GM23338 (cell line): ENCODE measurements around the gene CPNE2. TPM values are rescaled to one million over a fixed set of nuclear protein-coding genes. Genes with fewer than 3 reads are reported as not detected.

ENCODE experiments used
- ATAC-seq: fragments of 200-7000 bp; cut with Tn5 transposase; 3 replicates; pipeline ENCODE4 v1.9.1; 2020
- DNase-seq: peaks from one replicate; pipeline ENCODE4 v3.0.0-alpha.2; 2015; ENCODE audit warnings: low spot score
- H2AFZ ChIP-seq: fragments of 200-600 bp; sonication (generic); 2 replicates; pipeline ENCODE4 v1.8.0; 2016; ENCODE audit warnings: antibody characterized with exemption, mild to moderate bottlenecking, moderate library complexity
- H3F3A ChIP-seq: fragments of 200-600 bp; sonication (generic); replicated peaks from 2 replicates; pipeline ENCODE4 v1.8.0; 2017; ENCODE audit warnings: antibody characterized with exemption, mixed run types, low read depth
- H3K27ac ChIP-seq: fragments of 200-600 bp; sonication (generic); 2 replicates; pipeline ENCODE4 v1.6.1; 2016; ENCODE audit warnings: low read depth
- H3K27me3 ChIP-seq: fragments of 200-600 bp; sonication (generic); 2 replicates; pipeline ENCODE4 v1.8.0; 2016; ENCODE audit warnings: mild to moderate bottlenecking, mixed run types, moderate library complexity; ENCODE audit not compliant: insufficient read depth
- H3K36me3 ChIP-seq: fragments of 200-600 bp; sonication (generic); 2 replicates; pipeline ENCODE4 v1.8.0; 2016; ENCODE audit warnings: mild to moderate bottlenecking; ENCODE audit not compliant: insufficient read depth
- H3K4me1 ChIP-seq: fragments of 200-600 bp; sonication (generic); 2 replicates; pipeline ENCODE4 v1.8.0; 2016; ENCODE audit warnings: mild to moderate bottlenecking, moderate library complexity; ENCODE audit not compliant: insufficient read depth
- H3K4me2 ChIP-seq: fragments of 200-600 bp; sonication (generic); 2 replicates; pipeline ENCODE4 v1.7.1; 2017; ENCODE audit warnings: mixed run types
- H3K4me3 ChIP-seq: fragments of 200-600 bp; sonication (generic); 2 replicates; pipeline ENCODE4 v1.6.1; 2016; ENCODE audit warnings: mixed run types
- H3K79me2 ChIP-seq: fragments of 200-600 bp; sonication (generic); replicated peaks from 2 replicates; pipeline ENCODE4 v1.8.0; 2017; ENCODE audit warnings: mild to moderate bottlenecking; ENCODE audit not compliant: insufficient read depth
- H3K9me2 ChIP-seq: fragments of 200-600 bp; sonication (generic); 2 replicates; pipeline ENCODE4 v1.8.0; 2017; ENCODE audit not compliant: insufficient read depth
- H4K20me1 ChIP-seq: fragments of 200-600 bp; sonication (generic); replicated peaks from 2 replicates; pipeline ENCODE4 v1.8.0; 2017; ENCODE audit warnings: mild to moderate bottlenecking; ENCODE audit not compliant: insufficient read depth
- H3K27ac Mint-ChIP-seq: 2 replicates; pipeline ENCODE4 v1.8.0; 2020; ENCODE audit warnings: inconsistent platforms, mild to moderate bottlenecking, moderate library complexity, mixed read lengths
- H3K27me3 Mint-ChIP-seq: 3 replicates; pipeline ENCODE4 v1.8.0; 2022; ENCODE audit warnings: low read depth, mild to moderate bottlenecking, moderate library complexity, mixed read lengths, inconsistent platforms; ENCODE audit not compliant: insufficient read depth, poor library complexity
- H3K36me3 Mint-ChIP-seq: 3 replicates; pipeline ENCODE4 v1.8.0; 2021; ENCODE audit warnings: low read depth, mild to moderate bottlenecking, inconsistent platforms, moderate library complexity, mixed read lengths
- H3K4me1 Mint-ChIP-seq: 3 replicates; pipeline ENCODE4 v1.8.0; 2020; ENCODE audit warnings: mild to moderate bottlenecking, inconsistent platforms, mixed read lengths
- H3K4me3 Mint-ChIP-seq: 3 replicates; pipeline ENCODE4 v1.8.0; 2021; ENCODE audit warnings: moderate library complexity, mild to moderate bottlenecking, inconsistent platforms, mixed read lengths
- H3K9me3 Mint-ChIP-seq: 3 replicates; pipeline ENCODE4 v1.8.0; 2020; ENCODE audit warnings: moderate library complexity, mild to moderate bottlenecking, inconsistent platforms, mixed read lengths
- CREB1 ChIP-seq: fragments of 250-450 bp; sonication (Bioruptor Pico); IDR thresholded peaks from 2 replicates; pipeline ENCODE4 v1.5.0; 2020; ENCODE audit warnings: low read depth, mild to moderate bottlenecking, moderate library complexity
- EZH2 ChIP-seq: fragments of 200-600 bp; sonication (generic); IDR thresholded peaks from one replicate; pipeline ENCODE4 v1.8.0; 2017; ENCODE audit warnings: antibody characterized with exemption, mild to moderate bottlenecking, low read depth; ENCODE audit not compliant: unreplicated experiment
- EZH2phosphoT487 ChIP-seq: fragments of 200-600 bp; sonication (generic); IDR thresholded peaks from one replicate; pipeline ENCODE4 v1.8.1; 2018; ENCODE audit warnings: antibody characterized with exemption; ENCODE audit not compliant: unreplicated experiment
- JUNB ChIP-seq: IDR thresholded peaks from one replicate; pipeline ENCODE4 v1.6.1; 2016; ENCODE audit warnings: antibody characterized with exemption; ENCODE audit not compliant: unreplicated experiment
- NANOG ChIP-seq: IDR thresholded peaks from 2 replicates; pipeline ENCODE4 v1.6.1; 2016; ENCODE audit warnings: antibody characterized with exemption, borderline replicate concordance
- POLR2AphosphoS5 ChIP-seq: IDR thresholded peaks from 2 replicates; pipeline ENCODE4 v1.6.1; 2016; ENCODE audit warnings: antibody characterized with exemption, low read depth
- STAT1 ChIP-seq: IDR thresholded peaks from one replicate; pipeline ENCODE4 v1.6.1; 2016; ENCODE audit warnings: antibody characterized with exemption; ENCODE audit not compliant: unreplicated experiment
- ZNF114 ChIP-seq: fragments of 250-450 bp; sonication (Bioruptor Pico); IDR thresholded peaks from 2 replicates; pipeline ENCODE4 v1.5.0; 2020; ENCODE audit warnings: mild to moderate bottlenecking, moderate library complexity
- ZNF331 ChIP-seq: fragments of 250-450 bp; sonication (Bioruptor Pico); IDR thresholded peaks from 2 replicates; pipeline ENCODE4 v1.5.0; 2020; ENCODE audit warnings: low read depth, mild to moderate bottlenecking, moderate library complexity
- polyA plus RNA-seq: library from polyadenylated mRNA; unstranded; fragments of >200 nt; fragmentation: Nextera tagmentation; extraction: Ambion mirVana; gene quantifications from 2 replicates; pipeline ENCODE4 v1.2.1, GENCODE V29; 2016
- total RNA-seq: library from RNA; depleted of rRNA; stranded (reverse); fragments of >200 nt; shearing (Covaris generic); gene quantifications from 2 replicates; pipeline ENCODE4 v1.2.3, GENCODE V29; 2014
- TF ChIP-seq, protein P1 (sequence below): fragments of 250-450 bp; sonication (Bioruptor Pico); IDR thresholded peaks from 2 replicates; pipeline ENCODE4 v1.5.0; 2020; ENCODE audit warnings: mild to moderate bottlenecking, moderate library complexity
- TF ChIP-seq, protein P2 (sequence below): IDR thresholded peaks from 2 replicates; pipeline ENCODE4 v1.6.1; 2016; ENCODE audit warnings: antibody characterized with exemption
- TF ChIP-seq, protein P3 (sequence below), 2 experiments: fragments of 200-600 bp in 1 of 2; sonication (generic) in 1 of 2; conservative IDR thresholded peaks; 2 replicates each; pipeline versions ENCODE4 v1.5.1 to v1.6.1; 2016 to 2017; ENCODE audit warnings: antibody characterized with exemption in 2 of 2, low read depth in 2 of 2, mild to moderate bottlenecking in 2 of 2, moderate library complexity in 1 of 2
- TF ChIP-seq, protein P4 (sequence below): IDR thresholded peaks from one replicate; pipeline ENCODE4 v1.6.1; 2018; ENCODE audit warnings: antibody characterized with exemption; ENCODE audit not compliant: unreplicated experiment

CPNE2 gene
- total and polyA plus RNA-seq, 2 experiments from 2014 or later = 7.1 to 11.3 TPM

DNA sequence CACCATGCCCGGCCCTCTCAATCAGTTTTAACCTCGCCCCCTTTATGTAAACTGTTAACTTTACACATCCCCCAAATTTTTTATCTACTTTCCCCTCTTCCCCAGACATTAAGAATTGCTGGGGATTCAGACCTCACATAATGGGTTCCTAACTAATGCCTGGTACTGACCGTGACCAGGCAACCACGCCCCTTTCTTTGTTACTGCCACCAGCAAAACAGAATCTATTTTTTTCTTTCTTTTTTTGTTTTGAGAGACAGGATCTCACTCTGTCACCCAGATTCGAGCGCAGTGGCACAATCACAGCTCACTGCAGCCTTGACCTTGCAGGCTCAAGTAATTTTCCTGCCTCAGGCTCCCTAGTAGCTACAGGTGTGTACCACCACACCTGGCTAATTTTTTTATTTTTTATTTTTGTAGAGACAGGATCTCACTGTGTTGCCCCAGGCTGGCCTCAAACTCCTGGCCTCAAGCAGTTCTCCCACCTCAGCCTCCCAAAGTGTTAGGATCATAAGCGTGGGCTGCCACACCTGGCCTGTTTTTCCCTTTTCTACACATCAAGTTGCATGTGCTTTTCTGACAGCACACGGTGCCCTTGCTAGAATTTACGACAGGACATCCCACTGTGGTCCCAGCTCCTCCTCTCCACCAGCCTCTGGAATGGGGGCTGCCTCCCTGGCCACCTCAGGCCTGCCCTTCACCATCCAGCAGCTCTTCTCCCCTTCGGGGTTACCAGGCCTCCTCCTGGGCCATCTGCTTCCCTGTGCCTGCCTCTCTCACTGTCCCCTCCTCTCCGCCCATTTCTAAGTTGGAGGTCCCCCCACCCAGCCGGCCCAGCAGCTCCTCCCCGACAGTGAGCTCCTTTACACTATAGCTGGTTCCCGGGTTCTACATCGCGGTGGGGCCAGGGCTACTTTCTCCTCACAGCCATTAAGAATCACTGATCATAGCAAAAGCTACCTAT lies 10.8 kb downstream of the CPNE2 start:
- H3K9me2 ChIP-seq = no peaks in the 10 kb centered on the region
- Mint-ChIP-seq H3K4me3 (no peak overlapping the region; the same call in 2 of the 3 replicates), H3K9me3 (no peaks in the 10 kb centered on the region), H3K27ac (no peak overlapping the region), H3K36me3 (no peaks in the 10 kb centered on the region), H3K4me1 (peaks cover 43% of the 10 kb centered on the region), H3K27me3 (peaks cover 1% of the 10 kb centered on the region)
- DNase-seq = peak; percentile 34
- no peaks in the 10 kb centered on the region for H3K36me3 ChIP-seq
- no peaks in the 10 kb centered on the region for H3F3A ChIP-seq
- H3K4me1 ChIP-seq = peaks cover 11% of the 10 kb centered on the region
- H3K27me3 ChIP-seq = no peaks in the 10 kb centered on the region
- TF ChIP-seq NANOG (no peak), ZNF114 (CRISPR knock-in tag) (no peak), ZNF331 (no peak), CREB1 (CRISPR knock-in tag) (no peak), POLR2AphosphoS5 (no peak), STAT1 (no peak), JUNB (no peak), EZH2phosphoT487 (no peak), EZH2 (no peak)
- TF ChIP-seq, protein P1, sequence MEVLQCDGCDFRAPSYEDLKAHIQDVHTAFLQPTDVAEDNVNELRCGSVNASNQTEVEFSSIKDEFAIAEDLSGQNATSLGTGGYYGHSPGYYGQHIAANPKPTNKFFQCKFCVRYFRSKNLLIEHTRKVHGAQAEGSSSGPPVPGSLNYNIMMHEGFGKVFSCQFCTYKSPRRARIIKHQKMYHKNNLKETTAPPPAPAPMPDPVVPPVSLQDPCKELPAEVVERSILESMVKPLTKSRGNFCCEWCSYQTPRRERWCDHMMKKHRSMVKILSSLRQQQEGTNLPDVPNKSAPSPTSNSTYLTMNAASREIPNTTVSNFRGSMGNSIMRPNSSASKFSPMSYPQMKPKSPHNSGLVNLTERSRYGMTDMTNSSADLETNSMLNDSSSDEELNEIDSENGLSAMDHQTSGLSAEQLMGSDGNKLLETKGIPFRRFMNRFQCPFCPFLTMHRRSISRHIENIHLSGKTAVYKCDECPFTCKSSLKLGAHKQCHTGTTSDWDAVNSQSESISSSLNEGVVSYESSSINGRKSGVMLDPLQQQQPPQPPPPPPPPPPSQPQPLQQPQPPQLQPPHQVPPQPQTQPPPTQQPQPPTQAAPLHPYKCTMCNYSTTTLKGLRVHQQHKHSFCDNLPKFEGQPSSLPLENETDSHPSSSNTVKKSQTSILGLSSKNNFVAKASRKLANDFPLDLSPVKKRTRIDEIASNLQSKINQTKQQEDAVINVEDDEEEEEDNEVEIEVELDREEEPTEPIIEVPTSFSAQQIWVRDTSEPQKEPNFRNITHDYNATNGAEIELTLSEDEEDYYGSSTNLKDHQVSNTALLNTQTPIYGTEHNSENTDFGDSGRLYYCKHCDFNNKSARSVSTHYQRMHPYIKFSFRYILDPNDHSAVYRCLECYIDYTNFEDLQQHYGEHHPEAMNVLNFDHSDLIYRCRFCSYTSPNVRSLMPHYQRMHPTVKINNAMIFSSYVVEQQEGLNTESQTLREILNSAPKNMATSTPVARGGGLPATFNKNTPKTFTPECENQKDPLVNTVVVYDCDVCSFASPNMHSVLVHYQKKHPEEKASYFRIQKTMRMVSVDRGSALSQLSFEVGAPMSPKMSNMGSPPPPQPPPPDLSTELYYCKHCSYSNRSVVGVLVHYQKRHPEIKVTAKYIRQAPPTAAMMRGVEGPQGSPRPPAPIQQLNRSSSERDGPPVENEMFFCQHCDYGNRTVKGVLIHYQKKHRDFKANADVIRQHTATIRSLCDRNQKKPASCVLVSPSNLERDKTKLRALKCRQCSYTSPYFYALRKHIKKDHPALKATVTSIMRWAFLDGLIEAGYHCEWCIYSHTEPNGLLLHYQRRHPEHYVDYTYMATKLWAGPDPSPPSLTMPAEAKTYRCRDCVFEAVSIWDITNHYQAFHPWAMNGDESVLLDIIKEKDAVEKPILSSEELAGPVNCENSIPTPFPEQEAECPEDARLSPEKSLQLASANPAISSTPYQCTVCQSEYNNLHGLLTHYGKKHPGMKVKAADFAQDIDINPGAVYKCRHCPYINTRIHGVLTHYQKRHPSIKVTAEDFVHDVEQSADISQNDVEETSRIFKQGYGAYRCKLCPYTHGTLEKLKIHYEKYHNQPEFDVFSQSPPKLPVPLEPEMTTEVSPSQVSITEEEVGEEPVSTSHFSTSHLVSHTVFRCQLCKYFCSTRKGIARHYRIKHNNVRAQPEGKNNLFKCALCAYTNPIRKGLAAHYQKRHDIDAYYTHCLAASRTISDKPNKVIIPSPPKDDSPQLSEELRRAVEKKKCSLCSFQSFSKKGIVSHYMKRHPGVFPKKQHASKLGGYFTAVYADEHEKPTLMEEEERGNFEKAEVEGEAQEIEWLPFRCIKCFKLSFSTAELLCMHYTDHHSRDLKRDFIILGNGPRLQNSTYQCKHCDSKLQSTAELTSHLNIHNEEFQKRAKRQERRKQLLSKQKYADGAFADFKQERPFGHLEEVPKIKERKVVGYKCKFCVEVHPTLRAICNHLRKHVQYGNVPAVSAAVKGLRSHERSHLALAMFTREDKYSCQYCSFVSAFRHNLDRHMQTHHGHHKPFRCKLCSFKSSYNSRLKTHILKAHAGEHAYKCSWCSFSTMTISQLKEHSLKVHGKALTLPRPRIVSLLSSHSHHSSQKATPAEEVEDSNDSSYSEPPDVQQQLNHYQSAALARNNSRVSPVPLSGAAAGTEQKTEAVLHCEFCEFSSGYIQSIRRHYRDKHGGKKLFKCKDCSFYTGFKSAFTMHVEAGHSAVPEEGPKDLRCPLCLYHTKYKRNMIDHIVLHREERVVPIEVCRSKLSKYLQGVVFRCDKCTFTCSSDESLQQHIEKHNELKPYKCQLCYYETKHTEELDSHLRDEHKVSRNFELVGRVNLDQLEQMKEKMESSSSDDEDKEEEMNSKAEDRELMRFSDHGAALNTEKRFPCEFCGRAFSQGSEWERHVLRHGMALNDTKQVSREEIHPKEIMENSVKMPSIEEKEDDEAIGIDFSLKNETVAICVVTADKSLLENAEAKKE (CRISPR knock-in tag) = no peak
- TF ChIP-seq, protein P2, sequence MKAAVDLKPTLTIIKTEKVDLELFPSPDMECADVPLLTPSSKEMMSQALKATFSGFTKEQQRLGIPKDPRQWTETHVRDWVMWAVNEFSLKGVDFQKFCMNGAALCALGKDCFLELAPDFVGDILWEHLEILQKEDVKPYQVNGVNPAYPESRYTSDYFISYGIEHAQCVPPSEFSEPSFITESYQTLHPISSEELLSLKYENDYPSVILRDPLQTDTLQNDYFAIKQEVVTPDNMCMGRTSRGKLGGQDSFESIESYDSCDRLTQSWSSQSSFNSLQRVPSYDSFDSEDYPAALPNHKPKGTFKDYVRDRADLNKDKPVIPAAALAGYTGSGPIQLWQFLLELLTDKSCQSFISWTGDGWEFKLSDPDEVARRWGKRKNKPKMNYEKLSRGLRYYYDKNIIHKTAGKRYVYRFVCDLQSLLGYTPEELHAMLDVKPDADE = no peak
- TF ChIP-seq, protein P3, sequence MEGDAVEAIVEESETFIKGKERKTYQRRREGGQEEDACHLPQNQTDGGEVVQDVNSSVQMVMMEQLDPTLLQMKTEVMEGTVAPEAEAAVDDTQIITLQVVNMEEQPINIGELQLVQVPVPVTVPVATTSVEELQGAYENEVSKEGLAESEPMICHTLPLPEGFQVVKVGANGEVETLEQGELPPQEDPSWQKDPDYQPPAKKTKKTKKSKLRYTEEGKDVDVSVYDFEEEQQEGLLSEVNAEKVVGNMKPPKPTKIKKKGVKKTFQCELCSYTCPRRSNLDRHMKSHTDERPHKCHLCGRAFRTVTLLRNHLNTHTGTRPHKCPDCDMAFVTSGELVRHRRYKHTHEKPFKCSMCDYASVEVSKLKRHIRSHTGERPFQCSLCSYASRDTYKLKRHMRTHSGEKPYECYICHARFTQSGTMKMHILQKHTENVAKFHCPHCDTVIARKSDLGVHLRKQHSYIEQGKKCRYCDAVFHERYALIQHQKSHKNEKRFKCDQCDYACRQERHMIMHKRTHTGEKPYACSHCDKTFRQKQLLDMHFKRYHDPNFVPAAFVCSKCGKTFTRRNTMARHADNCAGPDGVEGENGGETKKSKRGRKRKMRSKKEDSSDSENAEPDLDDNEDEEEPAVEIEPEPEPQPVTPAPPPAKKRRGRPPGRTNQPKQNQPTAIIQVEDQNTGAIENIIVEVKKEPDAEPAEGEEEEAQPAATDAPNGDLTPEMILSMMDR (conservative IDR thresholded peaks at IDR 0.05; ENCODE audit: low read depth in 2 of 2) = no peak
- TF ChIP-seq, protein P4, sequence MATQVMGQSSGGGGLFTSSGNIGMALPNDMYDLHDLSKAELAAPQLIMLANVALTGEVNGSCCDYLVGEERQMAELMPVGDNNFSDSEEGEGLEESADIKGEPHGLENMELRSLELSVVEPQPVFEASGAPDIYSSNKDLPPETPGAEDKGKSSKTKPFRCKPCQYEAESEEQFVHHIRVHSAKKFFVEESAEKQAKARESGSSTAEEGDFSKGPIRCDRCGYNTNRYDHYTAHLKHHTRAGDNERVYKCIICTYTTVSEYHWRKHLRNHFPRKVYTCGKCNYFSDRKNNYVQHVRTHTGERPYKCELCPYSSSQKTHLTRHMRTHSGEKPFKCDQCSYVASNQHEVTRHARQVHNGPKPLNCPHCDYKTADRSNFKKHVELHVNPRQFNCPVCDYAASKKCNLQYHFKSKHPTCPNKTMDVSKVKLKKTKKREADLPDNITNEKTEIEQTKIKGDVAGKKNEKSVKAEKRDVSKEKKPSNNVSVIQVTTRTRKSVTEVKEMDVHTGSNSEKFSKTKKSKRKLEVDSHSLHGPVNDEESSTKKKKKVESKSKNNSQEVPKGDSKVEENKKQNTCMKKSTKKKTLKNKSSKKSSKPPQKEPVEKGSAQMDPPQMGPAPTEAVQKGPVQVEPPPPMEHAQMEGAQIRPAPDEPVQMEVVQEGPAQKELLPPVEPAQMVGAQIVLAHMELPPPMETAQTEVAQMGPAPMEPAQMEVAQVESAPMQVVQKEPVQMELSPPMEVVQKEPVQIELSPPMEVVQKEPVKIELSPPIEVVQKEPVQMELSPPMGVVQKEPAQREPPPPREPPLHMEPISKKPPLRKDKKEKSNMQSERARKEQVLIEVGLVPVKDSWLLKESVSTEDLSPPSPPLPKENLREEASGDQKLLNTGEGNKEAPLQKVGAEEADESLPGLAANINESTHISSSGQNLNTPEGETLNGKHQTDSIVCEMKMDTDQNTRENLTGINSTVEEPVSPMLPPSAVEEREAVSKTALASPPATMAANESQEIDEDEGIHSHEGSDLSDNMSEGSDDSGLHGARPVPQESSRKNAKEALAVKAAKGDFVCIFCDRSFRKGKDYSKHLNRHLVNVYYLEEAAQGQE = no peak
- no peak overlapping the region for H2AFZ ChIP-seq
- H4K20me1 ChIP-seq = no peaks in the 10 kb centered on the region
- no peak overlapping the region for H3K4me2 ChIP-seq
- H3K4me3 ChIP-seq = no peak overlapping the region
- no peak overlapping the region for H3K27ac ChIP-seq
- peak; percentile 67 for ATAC-seq
- H3K79me2 ChIP-seq = no peaks in the 10 kb centered on the region
